Ascending aorta (tissue), 2 donors: ENCODE results near the gene CELF4. TPM values are rescaled to one million over a fixed set of nuclear protein-coding genes. Genes with fewer than 3 reads are reported as not detected.

Experiments used
- DNase-seq, 2 donors: peaks; one replicate each; pipeline ENCODE4 v3.0.0-alpha.2; 2019; ENCODE audit warnings: low spot score in 2 of 2
- H3K27ac ChIP-seq, 2 donors: fragments of 200-600 bp; sonication (generic); one replicate each; pipeline ENCODE4 v1.5.1; 2016 to 2017; ENCODE audit warnings: mild to moderate bottlenecking in 1 of 2
- H3K27me3 ChIP-seq: fragments of 200-600 bp; sonication (generic); one replicate; pipeline ENCODE4 v1.5.1; 2017
- H3K36me3 ChIP-seq, 2 donors: fragments of 200-600 bp; sonication (generic); one replicate each; pipeline ENCODE4 v1.5.1; 2016
- H3K4me1 ChIP-seq, 2 donors: fragments of 200-600 bp; sonication (generic); one replicate each; pipeline ENCODE4 v1.5.1; 2016 to 2017; ENCODE audit warnings: mild to moderate bottlenecking in 1 of 2
- H3K4me3 ChIP-seq, 2 donors: fragments of 200-600 bp; sonication (generic); one replicate each; pipeline ENCODE4 v1.5.1; 2016 to 2017; ENCODE audit warnings: mild to moderate bottlenecking in 1 of 2
- H3K9me3 ChIP-seq, 2 donors: fragments of 200-600 bp; sonication (generic); one replicate each; pipeline ENCODE4 v1.5.1; 2016
- CTCF ChIP-seq, 3 experiments: fragments of 200-600 bp in 2 of 3; fragments of 450-650 bp in 1 of 3; sonication (generic) in 2 of 3; IDR thresholded peaks; one replicate each; pipeline ENCODE4 v1.5.1; 2016 to 2019; ENCODE audit warnings: antibody characterized with exemption in 3 of 3, mild to moderate bottlenecking in 1 of 3, moderate library complexity in 1 of 3
- intact Hi-C: fragments of 100-400 bp; cut with DNase I; formaldehyde crosslinking; loops from one replicate; pipeline ENCODE4 v1.15.1; 2023
- total RNA-seq: library from RNA; depleted of rRNA; stranded (reverse); fragments of >200 nt; gene quantifications from one replicate; pipeline ENCODE4 v1.1.0, GENCODE V29; 2016

The CELF4 gene
- total RNA-seq, 1 donor from 2014 or later: not detected

DNA sequence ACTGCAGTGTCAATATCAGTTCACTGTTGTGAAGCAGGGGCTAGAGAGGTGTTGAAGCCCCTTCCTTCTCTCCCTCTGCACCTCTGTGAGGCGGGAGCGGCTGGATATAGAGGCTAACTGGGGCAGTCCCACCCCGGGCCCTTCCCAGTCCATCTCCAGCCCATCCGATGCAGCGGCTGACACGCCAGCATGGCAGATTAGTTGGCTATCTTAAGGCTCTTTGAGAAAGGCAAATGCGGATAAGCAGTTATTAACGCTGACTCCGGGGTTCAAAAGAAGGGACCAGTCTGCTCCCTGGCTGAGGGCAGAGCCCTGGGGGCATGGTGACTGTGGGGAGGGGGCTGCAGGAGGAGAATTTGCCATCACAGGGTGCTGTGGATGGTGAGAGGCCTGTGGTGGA lies 76.6 kb downstream of the CELF4 start:
- no peak for DNase-seq
- Histone ChIP-seq H3K4me1 (no peaks in the 10 kb centered on the region), H3K9me3 (no peaks in the 10 kb centered on the region), H3K27ac (no peak overlapping the region), H3K27me3 (no peaks in the 10 kb centered on the region), H3K4me3 (no peak overlapping the region), H3K36me3 (no peaks in the 10 kb centered on the region)
- TF ChIP-seq CTCF (IDR thresholded peaks at IDR 0.05): no peak
- intact Hi-C loops: no loop called here

GRCh38 chr18:37487400-37487867 lies 78.2 kb downstream of the CELF4 start:
- no peaks in the 10 kb centered on the region for H3K36me3 ChIP-seq
- no peak overlapping the region for H3K27ac ChIP-seq
- H3K4me1 ChIP-seq: no peaks in the 10 kb centered on the region
- intact Hi-C loops: no loop called here
- H3K4me3 ChIP-seq: no peak overlapping the region
- DNase-seq: no peak
- TF ChIP-seq CTCF (IDR thresholded peaks at IDR 0.05): no peak
- no peaks in the 10 kb centered on the region for H3K9me3 ChIP-seq
- no peaks in the 10 kb centered on the region for H3K27me3 ChIP-seq

DNA sequence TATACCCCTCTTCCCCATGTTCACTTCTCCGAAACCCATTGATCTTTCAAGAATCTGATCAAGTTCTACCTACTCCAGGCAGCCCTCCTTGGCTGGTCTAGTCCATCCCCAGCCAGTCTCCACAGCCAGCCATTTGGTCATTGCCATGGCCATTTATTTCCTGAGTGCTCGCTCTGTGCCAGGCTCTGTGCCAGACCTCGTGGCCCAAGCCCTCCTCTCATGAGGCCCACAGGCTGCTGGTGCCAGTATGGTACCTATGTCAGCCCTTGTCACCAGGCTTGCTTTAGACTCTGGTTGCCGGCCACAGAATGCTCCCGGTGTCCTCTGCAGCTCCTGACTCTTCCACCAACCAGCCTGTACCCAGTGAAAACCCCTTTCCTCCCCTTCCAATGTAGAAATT lies 78.8 kb downstream of the CELF4 start:
- H3K9me3 ChIP-seq: no peaks in the 10 kb centered on the region
- no peaks in the 10 kb centered on the region for H3K27me3 ChIP-seq
- no peaks in the 10 kb centered on the region for H3K36me3 ChIP-seq
- TF ChIP-seq CTCF (IDR thresholded peaks at IDR 0.05): no peak
- H3K27ac ChIP-seq: no peak overlapping the region
- DNase-seq: no peak
- no peak overlapping the region for H3K4me3 ChIP-seq
- intact Hi-C loops: no loop called here
- no peaks in the 10 kb centered on the region for H3K4me1 ChIP-seq

GRCh38 chr18:37484983-37485834 lies 80.4 kb downstream of the CELF4 start:
- no peaks in the 10 kb centered on the region for H3K4me1 ChIP-seq
- H3K36me3 ChIP-seq: no peaks in the 10 kb centered on the region
- no peaks in the 10 kb centered on the region for H3K27me3 ChIP-seq
- no peaks in the 10 kb centered on the region for H3K9me3 ChIP-seq
- H3K4me3 ChIP-seq: peak overlapping the region; percentile 24 to 26
- DNase-seq: no peak
- no peak for TF ChIP-seq CTCF (IDR thresholded peaks at IDR 0.05)
- intact Hi-C loops: no loop called here
- no peak overlapping the region for H3K27ac ChIP-seq

DNA sequence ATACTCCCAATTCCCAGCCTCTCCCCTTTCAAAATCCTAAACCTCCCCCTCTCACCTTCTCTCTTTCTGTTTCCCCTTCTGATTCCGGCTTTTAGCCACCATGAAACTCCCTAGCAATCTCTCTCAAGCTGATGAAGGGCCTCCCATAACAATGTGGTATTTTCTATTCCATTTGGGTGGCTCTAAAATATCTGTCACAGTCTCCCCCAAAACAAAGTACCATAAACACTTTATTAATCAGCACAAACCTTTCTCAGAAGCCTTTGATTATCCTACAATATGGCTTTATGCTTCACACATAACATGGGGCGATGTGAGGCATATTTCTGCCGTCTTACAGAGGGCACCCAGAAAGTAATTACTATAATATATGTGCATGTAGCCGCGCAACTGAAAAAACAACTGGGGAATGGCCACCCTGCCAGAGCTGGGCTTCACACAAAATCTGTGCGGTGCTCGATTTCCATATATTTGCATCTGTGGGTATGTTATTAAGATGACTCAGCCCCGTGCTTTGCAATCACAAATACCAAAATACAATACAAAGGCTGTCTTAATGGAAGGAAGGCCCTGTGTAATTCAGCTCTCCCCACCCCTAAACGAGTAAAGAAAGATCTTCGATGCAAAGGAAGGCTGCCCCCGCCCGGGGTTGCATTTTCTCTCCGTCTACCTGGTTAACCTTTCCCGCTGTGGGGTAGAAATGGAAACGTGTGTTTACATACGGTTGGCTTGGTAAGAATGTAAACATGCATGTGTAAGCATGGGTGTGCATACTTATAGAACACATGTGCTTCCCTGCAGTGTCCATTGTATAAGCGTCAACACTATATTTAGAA lies 81.4 kb downstream of the CELF4 start:
- Histone ChIP-seq H3K27me3 (no peaks in the 10 kb centered on the region), H3K9me3 (no peaks in the 10 kb centered on the region), H3K4me3 (no peak overlapping the region), H3K36me3 (no peaks in the 10 kb centered on the region), H3K27ac (no peak overlapping the region), H3K4me1 (no peaks in the 10 kb centered on the region)
- no peak for TF ChIP-seq CTCF (IDR thresholded peaks at IDR 0.05)
- no peak for DNase-seq
- intact Hi-C loops: no loop called here
